Activated naive CD4-positive, alpha-beta T cell treated with anti-CD3 and anti-CD28 coated beads, Interleukin-2, amount 50 U/mL, for 24 hours (primary cell): ENCODE measurements around the gene CIC.

Experiments
- H3K27ac Mint-ChIP-seq: one replicate; pipeline ENCODE4 v1.8.0; 2021; ENCODE audit warnings: mild to moderate bottlenecking, mixed read lengths
- H3K27me3 Mint-ChIP-seq: one replicate; pipeline ENCODE4 v1.8.0; 2021; ENCODE audit warnings: mixed read lengths
- H3K36me3 Mint-ChIP-seq: one replicate; pipeline ENCODE4 v1.8.0; 2021; ENCODE audit warnings: mixed read lengths
- H3K4me1 Mint-ChIP-seq: one replicate; pipeline ENCODE4 v1.8.0; 2021; ENCODE audit warnings: mixed read lengths
- H3K4me3 Mint-ChIP-seq: one replicate; pipeline ENCODE4 v1.8.0; 2021; ENCODE audit warnings: mild to moderate bottlenecking, mixed read lengths
- H3K9me3 Mint-ChIP-seq: one replicate; pipeline ENCODE4 v1.8.0; 2021; ENCODE audit warnings: mixed read lengths

The CIC gene

DNA sequence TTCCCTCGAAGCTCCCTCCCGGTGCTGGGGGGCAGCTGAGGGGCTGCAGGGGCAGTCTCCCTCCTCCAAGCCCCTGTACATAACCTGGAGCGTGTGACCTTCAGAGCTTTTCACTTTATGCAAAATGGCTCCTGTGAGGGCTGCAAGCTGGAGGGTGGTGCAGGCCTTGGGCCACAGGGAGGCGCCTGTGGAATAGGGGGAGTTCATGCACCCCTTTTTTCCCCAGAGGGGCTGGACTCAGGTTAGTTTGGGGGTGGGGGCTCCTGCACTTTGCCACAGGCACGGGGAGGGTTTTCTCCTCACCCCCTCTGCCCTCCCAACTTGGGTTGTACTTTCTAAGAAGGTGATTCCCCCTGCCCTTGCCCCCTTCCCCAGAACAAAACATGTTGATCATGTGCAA, 26.3 kb downstream of the CIC start:
- Mint-ChIP-seq H3K27ac (no peak overlapping the region), H3K9me3 (no peaks in the 10 kb centered on the region), H3K36me3 (peaks cover 2% of the 10 kb centered on the region), H3K27me3 (no peaks in the 10 kb centered on the region), H3K4me3 (no peak overlapping the region), H3K4me1 (peaks cover 13% of the 10 kb centered on the region)

DNA sequence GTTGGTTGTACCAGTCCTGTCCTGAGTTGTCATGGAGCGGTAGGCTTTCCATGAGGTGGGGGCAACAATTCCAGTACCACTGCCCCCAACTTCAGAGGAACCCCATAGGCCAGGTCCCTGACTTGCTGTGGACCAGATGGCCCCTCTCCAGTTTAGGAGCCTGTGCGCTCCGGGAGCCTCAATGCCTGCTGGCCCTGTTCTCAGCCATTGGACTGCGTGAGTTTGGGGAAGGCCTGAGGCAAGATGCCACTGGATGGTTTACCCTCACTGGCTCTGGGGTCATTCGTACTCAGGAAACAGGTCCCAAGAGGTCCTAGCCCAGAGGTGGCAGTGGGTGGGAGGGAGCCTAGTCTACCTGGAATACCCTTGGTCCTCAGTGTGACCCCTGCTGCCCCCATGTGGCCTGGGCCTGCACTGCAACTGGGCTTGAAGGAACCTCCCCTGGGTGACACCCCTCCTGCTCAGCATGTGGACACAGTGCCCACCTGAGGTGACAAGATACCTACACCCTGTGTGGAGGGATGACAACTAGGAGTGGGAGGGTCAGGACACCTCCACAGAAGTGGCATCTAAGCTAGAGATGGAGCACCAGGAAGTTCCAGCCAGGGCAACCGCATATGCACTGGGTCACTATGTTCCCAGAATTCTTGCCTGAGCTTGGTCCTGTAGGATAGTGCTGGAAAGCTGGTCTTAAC, 26.9 kb downstream of the CIC start:
- H3K9me3 Mint-ChIP-seq = no peaks in the 10 kb centered on the region
- H3K27ac Mint-ChIP-seq = no peak overlapping the region
- H3K27me3 Mint-ChIP-seq = no peaks in the 10 kb centered on the region
- no peak overlapping the region for H3K4me3 Mint-ChIP-seq
- peaks cover 2% of the 10 kb centered on the region for H3K36me3 Mint-ChIP-seq
- H3K4me1 Mint-ChIP-seq = peaks cover 13% of the 10 kb centered on the region

DNA sequence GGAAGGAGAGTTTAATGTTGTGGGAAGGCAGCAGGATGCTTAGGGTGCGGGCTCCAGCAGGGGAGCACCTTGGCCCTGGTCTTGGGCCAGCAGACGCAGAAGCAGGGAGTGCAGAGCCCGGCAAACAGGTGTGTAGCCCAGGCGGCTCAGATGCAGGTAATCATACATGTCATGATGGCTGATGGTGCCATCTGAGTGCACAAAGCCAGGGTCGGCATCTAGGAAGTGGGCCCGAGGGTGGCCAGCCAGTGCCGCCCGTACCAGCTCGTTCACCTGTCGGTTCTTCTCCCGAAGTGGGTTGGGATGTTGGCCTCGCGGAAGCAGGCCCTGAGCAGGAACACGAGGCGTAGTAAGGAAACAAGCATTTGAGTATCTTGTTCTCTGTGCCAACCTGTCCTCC, 28.0 kb downstream of the CIC start:
- no peak overlapping the region for H3K27ac Mint-ChIP-seq
- peaks cover 2% of the 10 kb centered on the region for H3K36me3 Mint-ChIP-seq

DNA sequence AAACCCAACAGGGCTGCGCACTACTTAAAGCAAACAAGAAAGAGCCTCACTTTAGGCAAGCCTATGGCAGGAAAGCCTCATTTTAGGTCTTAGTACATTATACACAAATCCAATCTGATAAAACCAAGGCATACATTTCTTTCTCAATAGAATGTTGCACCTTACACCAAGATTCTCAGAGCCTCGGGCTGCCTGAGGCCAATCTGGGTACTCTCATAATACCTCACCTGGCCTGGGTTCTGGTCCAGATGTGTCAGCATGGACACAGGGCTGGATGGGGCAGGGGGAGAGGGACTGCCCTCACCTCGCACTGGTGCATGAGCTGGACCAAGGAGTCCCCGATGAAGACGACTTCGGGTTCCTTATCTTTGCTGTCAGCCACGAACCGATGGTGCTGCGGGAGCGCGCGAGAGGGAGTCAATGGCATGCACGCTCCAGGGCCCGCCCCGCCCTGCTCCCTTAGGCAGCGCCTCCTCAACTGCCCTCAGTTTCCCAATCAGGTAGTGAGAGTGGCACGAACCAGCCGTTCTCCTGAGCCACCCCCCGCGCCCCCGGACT, 32.7 kb downstream of the CIC start, which contains the start of gene PRR19:
Gene PRR19, plus strand, starts transcription at position 487 of the 558 bp plus-strand sequence. CDS start 7,453 bp downstream, outside the sequence.
- Mint-ChIP-seq H3K27me3 (no peaks in the 10 kb centered on the region), H3K4me1 (peaks cover 25% of the 10 kb centered on the region), H3K36me3 (no peaks in the 10 kb centered on the region), H3K4me3 (peak within 1 kb of the TSS; percentile 91), H3K27ac (peak within 1 kb of the TSS; percentile 94), H3K9me3 (no peaks in the 10 kb centered on the region)

More for the DNA sequence above, 28.0 kb downstream of the CIC start:
- no peaks in the 10 kb centered on the region for H3K27me3 Mint-ChIP-seq
- H3K4me1 Mint-ChIP-seq = peaks cover 15% of the 10 kb centered on the region
- H3K9me3 Mint-ChIP-seq = no peaks in the 10 kb centered on the region
- no peak overlapping the region for H3K4me3 Mint-ChIP-seq

DNA sequence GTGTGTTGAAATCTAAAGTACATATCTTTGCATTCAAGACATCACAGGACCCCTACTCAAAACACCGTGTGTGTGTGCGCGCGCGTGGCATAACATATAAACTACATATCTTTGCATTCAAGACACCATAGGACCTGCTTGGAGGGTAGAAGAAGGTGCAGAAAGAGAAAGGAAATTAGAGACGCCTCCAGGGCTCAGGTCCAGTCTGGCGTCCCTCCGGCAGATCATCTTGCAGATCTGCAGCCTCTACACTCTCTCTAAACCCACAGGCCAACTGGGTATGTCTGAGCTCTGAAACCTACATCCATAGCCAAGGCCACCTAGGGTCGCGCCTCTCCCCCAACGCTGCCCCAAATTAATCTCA, 34.0 kb downstream of the CIC start:
- Mint-ChIP-seq H3K4me3 (peak overlapping the region; percentile 91), H3K27ac (peak overlapping the region; percentile 94), H3K4me1 (peaks cover 25% of the 10 kb centered on the region), H3K9me3 (no peaks in the 10 kb centered on the region), H3K36me3 (no peaks in the 10 kb centered on the region), H3K27me3 (no peaks in the 10 kb centered on the region)

DNA sequence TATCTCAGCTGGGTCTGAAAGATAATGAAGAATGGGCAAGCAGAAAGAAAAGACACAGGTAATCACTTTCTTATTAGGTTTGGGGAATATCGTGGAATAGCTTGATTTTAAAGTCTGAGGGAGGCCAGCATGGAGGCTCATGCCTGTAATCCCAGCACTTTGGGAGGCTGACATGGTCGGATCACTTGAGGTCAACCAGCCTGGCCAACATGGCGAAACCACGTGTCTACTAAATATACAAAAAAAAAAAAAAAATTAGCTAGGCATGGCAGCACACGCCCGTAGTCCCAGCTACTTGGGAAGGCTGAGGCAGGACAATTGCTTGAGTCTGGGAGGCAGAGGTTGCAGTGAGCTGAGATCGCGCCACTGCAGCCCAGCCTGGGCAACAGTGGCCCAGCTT, 34.8 kb downstream of the CIC start:
- Mint-ChIP-seq H3K9me3 (no peaks in the 10 kb centered on the region), H3K36me3 (no peaks in the 10 kb centered on the region), H3K4me3 (no peak overlapping the region), H3K27me3 (no peaks in the 10 kb centered on the region), H3K27ac (peak overlapping the region; percentile 3), H3K4me1 (peaks cover 25% of the 10 kb centered on the region)

DNA sequence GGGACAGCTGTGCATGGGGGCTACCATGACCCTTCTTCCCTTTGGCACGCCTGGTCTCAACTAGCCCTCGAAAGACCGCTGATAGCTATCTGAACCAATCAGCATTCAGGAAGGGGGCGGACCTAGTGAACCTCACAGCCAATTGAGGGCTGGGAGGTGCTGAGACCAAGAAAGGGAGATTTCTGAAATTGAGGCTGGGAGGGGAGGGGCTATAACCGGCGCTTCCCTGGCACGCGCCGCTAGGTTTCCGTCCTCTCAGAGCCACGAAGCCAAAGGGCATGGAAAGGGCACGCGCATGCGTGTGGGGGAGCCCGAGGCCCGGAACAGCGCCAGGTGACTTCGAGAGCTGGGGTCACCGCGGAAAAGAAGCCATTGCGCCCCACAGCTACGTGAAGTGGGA, 37.6 kb downstream of the CIC start:
- no peaks in the 10 kb centered on the region for H3K27me3 Mint-ChIP-seq
- H3K36me3 Mint-ChIP-seq = no peaks in the 10 kb centered on the region
- H3K4me3 Mint-ChIP-seq = no peak overlapping the region
- H3K9me3 Mint-ChIP-seq = no peaks in the 10 kb centered on the region
- H3K4me1 Mint-ChIP-seq = peaks cover 16% of the 10 kb centered on the region
- H3K27ac Mint-ChIP-seq = no peak overlapping the region

DNA sequence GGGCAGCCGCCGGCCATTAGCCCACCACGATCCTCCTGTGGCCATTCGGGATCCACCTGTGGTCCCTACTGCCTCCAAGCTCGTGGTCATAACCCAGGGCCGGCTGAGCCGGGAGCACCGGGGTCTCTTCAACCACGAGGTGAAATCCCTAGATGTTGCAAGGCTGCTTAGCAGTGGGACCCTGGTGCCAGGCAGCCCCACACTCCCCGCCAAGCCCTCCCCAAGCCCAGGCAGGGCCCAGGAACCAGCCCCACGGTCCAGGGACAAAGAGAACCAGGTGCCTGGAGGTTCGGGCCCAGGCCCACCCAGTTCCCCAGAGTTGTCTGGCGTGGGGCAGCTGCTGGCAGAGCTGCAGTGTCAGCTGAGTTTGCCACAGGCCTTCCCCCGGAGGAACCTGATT, 40.6 kb downstream of the CIC start:
- H3K9me3 Mint-ChIP-seq = no peaks in the 10 kb centered on the region
- no peak overlapping the region for H3K27ac Mint-ChIP-seq
- H3K4me1 Mint-ChIP-seq = peaks cover 4% of the 10 kb centered on the region
- no peak overlapping the region for H3K4me3 Mint-ChIP-seq
- H3K27me3 Mint-ChIP-seq = peaks cover 13% of the 10 kb centered on the region
- H3K36me3 Mint-ChIP-seq = no peaks in the 10 kb centered on the region

DNA sequence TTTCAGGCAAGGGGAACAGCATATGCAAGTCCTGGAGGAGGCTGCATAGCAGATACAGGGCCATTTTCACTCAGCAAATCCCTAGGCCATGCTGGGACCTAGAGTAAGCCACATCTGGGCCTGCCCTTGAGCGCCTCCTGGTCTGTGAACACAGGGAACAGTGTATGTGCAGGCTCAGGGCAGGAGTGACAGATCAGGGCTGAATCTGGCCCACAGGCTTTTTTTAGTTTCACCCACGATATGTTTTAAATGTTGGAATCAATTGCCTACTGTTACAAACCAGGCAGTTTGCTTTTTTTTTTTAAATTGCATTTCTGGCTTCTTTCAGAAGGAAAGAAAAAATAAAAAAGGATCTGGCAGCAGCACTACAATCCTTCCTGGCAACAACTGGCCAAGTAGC, 42.6 kb downstream of the CIC start:
- peaks cover 17% of the 10 kb centered on the region for H3K27me3 Mint-ChIP-seq
- peaks cover 4% of the 10 kb centered on the region for H3K4me1 Mint-ChIP-seq
- H3K4me3 Mint-ChIP-seq = no peak overlapping the region
- H3K9me3 Mint-ChIP-seq = no peaks in the 10 kb centered on the region
- H3K36me3 Mint-ChIP-seq = no peaks in the 10 kb centered on the region
- no peak overlapping the region for H3K27ac Mint-ChIP-seq

DNA sequence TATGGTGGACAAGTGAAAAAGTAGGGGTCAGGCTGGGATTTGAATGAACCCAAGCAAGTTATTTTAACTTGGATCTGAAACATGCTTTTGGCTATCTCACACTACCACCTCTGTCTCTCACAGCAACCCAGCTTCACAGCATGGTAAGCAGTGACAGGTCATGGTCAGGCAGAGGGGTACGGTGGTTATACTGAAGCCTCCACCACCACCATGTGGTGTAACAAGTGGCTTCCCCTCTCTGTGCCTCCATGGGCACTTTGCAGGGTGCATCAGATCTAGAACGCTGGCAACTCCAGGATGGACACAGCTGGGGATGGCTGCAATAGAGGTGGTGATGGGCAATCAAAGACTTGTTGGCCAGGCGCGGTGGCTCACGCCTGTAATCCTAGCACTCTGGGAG, 43.3 kb downstream of the CIC start:
- H3K36me3 Mint-ChIP-seq = no peaks in the 10 kb centered on the region
- no peaks in the 10 kb centered on the region for H3K9me3 Mint-ChIP-seq
- H3K27me3 Mint-ChIP-seq = peaks cover 20% of the 10 kb centered on the region
- H3K4me3 Mint-ChIP-seq = peak overlapping the region; percentile 73
- H3K27ac Mint-ChIP-seq = no peak overlapping the region
- peaks cover 10% of the 10 kb centered on the region for H3K4me1 Mint-ChIP-seq

DNA sequence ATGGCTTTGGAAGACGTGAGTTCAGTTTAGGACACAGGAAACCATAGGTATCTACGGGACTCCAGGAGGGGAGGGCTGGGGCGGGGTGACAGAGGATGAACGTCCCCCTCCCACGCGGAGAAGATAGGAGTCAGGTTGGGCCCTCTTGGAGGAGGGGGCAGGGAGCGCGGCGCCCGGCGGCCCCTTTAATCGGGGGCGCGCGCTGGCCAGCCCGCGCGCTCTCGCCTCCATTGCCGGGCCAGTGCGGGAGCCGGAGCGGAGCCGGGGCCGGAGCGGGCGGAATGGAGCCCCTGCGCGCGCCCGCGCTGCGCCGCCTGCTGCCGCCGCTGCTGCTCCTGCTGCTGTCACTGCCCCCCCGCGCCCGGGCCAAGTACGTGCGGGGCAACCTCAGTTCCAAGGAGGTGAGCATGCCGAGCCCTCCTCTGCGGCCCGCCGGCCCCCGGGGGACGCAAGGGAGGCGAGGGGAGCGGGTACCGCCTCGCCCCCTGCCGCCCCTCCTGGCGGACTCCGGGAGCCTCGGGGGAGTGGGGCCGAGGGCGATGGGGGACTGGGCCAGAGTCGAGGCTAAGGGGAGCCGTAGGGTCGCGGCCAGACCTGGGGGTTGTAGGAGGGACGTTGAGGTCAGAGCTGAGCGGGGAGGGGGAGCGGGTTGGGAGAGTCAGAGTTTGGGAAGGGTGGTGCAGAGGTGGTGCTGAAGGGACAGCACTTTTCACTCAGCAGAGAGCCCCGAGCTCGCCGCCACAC, 44.2 kb downstream of the CIC start, which contains the start of gene TMEM145:
Gene TMEM145, plus strand, starts transcription at position 214 of the 744 bp plus-strand sequence. Its CDS starts 68 bp downstream, at position 282.
- peaks cover 20% of the 10 kb centered on the region for H3K27me3 Mint-ChIP-seq

DNA sequence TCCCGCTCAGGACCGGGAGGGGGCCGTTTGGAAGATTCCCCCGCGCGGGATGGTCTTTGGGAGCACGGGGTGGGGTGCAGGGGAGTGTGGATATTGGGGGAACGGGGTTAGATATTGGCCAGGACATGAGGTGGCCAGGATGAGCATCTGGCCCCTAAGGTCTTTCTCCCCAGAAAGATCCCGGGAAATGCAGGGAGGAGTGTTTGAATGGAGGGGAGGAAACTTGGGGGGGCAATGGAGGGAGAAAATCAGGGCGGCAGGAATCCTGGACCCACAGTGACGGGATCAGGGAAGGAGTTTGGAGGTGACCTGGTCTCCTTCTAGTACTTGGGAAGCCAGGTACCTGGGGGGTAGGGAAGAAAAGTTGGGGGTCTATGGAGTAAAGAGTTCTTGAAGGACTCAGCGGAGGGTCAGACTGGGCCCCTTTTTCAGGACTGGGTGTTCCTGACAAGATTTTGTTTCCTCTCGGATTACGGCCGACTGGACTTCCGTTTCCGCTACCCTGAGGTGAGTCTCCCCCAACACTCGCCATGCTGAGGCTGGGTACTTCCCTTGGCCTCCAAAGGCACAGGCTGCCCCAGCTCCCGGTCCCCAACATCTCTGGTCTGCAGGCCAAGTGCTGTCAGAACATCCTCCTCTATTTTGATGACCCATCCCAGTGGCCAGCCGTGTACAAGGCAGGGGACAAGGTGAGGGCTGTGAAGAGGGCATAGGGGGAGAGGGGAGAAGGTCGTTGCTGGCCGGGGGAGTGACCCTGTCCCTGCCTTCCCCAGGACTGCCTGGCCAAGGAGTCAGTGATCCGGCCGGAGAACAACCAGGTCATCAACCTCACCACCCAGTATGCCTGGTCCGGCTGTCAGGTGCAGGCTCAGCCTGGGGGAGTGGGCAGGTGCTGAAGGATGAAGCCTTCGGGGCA, 45.0 kb downstream of the CIC start:
- H3K27ac Mint-ChIP-seq = no peak overlapping the region
- no peaks in the 10 kb centered on the region for H3K9me3 Mint-ChIP-seq
- H3K4me3 Mint-ChIP-seq = peak overlapping the region; percentile 63
- H3K36me3 Mint-ChIP-seq = no peaks in the 10 kb centered on the region
- H3K4me1 Mint-ChIP-seq = peaks cover 11% of the 10 kb centered on the region
- peaks cover 20% of the 10 kb centered on the region for H3K27me3 Mint-ChIP-seq

More for the DNA sequence above, 44.2 kb downstream of the CIC start, which contains the start of gene TMEM145:
- Mint-ChIP-seq H3K9me3 (no peaks in the 10 kb centered on the region), H3K4me3 (peak within 1 kb of the TSS; percentile 73), H3K4me1 (peaks cover 11% of the 10 kb centered on the region), H3K27ac (peak within 1 kb of the TSS; percentile 46), H3K36me3 (no peaks in the 10 kb centered on the region)

DNA sequence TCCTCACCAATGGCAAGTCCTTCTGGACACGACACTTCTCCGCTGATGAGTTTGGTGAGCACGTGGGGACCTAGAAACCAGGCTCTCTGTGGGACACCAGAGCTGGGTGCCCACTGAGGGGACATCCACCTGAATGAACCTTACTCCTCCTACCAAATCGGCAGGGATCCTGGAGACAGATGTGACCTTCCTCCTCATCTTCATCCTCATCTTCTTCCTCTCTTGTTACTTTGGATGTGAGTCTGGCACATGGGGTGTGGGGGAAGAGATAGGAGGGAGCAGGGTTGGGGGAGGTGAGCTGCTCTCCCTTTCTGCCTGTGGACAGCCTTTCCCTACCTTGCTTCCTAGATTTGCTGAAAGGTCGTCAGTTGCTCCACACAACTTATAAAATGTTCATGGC, 46.0 kb downstream of the CIC start:
- Mint-ChIP-seq H3K9me3 (no peaks in the 10 kb centered on the region), H3K4me1 (peaks cover 11% of the 10 kb centered on the region), H3K4me3 (no peak overlapping the region), H3K36me3 (no peaks in the 10 kb centered on the region), H3K27me3 (peaks cover 20% of the 10 kb centered on the region), H3K27ac (no peak overlapping the region)

DNA sequence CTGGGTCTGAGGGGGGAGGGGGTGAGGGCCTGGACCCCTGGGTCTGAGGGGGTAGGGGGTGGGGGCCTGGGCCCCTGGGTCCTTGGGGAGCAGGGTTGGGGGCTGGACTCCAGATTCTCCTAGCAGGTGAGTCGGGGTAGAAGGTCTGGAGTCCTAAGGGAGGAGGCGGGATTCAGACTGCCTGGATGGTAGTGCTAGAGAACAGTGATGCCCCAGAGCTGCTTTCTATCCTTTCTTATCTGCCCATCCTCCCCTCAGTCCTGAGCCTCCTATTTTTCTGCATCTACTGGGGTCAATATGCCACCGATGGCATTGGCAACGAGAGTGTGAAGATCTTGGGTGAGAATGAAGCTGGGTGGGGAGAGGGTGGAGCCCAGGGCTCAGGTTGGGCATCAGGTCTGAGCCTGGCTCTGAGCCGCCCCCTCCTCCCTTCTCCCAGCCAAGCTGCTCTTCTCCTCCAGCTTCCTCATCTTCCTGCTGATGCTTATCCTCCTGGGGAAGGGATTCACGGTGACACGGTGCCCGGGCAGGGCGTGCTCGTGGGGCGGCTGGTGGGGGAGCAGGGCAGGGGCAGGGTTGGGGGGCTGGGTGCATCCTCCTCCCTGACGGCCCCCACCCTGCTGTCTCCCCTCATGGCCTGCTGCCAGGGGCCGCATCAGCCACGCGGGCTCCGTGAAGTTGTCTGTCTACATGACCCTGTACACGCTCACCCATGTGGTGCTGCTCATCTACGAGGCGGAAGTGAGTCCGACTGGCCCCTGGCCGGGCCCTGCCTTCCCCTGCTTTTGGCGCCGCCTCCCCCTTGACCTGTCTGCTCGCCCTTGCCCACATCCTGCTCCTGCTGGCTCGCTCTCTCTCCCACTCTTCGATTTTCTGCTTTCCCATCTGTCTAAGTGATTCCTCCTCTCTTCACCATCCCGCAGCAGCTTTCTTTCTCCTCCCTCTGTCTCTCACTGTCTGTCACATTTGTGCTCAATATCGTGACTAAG, 47.5 kb downstream of the CIC start:
- Mint-ChIP-seq H3K4me3 (no peak overlapping the region), H3K36me3 (no peaks in the 10 kb centered on the region), H3K27me3 (peaks cover 20% of the 10 kb centered on the region), H3K4me1 (peaks cover 11% of the 10 kb centered on the region), H3K9me3 (no peaks in the 10 kb centered on the region), H3K27ac (no peak overlapping the region)
